Endodermal cell (in vitro differentiated cells): ENCODE measurements around the gene FBXL17. TPM values are rescaled to one million over a fixed set of nuclear protein-coding genes. Genes with fewer than 3 reads are reported as not detected.

Experiments used
- DNase-seq: peaks from one replicate; pipeline ENCODE4 v3.0.0-alpha.2; 2017
- H3K27ac ChIP-seq: 2 replicates; pipeline ENCODE4 v1.5.1; 2013; ENCODE audit warnings: mild to moderate bottlenecking, low read depth, low read length, moderate library complexity
- H3K27me3 ChIP-seq: 2 replicates; pipeline ENCODE4 v1.6.1; 2013; ENCODE audit warnings: mild to moderate bottlenecking, low read length, moderate library complexity; ENCODE audit not compliant: insufficient read depth, control insufficient read depth, poor library complexity, severe bottlenecking
- H3K36me3 ChIP-seq: 2 replicates; pipeline ENCODE4 v1.7.0; 2013; ENCODE audit warnings: mild to moderate bottlenecking, low read length, moderate library complexity; ENCODE audit not compliant: control insufficient read depth, insufficient read depth
- H3K4me1 ChIP-seq: one replicate; pipeline ENCODE4 v1.7.0; 2013; ENCODE audit warnings: low read length; ENCODE audit not compliant: control insufficient read depth, insufficient read depth
- H3K4me3 ChIP-seq: 2 replicates; pipeline ENCODE4 v1.5.1; 2013; ENCODE audit warnings: mild to moderate bottlenecking, low read length, moderate library complexity
- H3K9ac ChIP-seq: 2 replicates; pipeline ENCODE4 v1.6.1; 2013; ENCODE audit warnings: mild to moderate bottlenecking, low read length, moderate library complexity; ENCODE audit not compliant: poor library complexity, severe bottlenecking; ENCODE audit errors: extremely low read depth
- H3K9me3 ChIP-seq: 2 replicates; pipeline ENCODE4 v1.6.1; 2013; ENCODE audit warnings: mild to moderate bottlenecking, low read length, moderate library complexity; ENCODE audit not compliant: control insufficient read depth
- H3K27ac Mint-ChIP-seq: 2 replicates; pipeline ENCODE4 v1.8.0; 2020; ENCODE audit warnings: mixed read lengths
- H3K27me3 Mint-ChIP-seq: 2 replicates; pipeline ENCODE4 v1.8.0; 2021; ENCODE audit warnings: mild to moderate bottlenecking, mixed read lengths; ENCODE audit not compliant: insufficient read depth
- H3K36me3 Mint-ChIP-seq: 2 replicates; pipeline ENCODE4 v1.8.0; 2020; ENCODE audit warnings: low read depth, mixed read lengths
- H3K4me1 Mint-ChIP-seq: 2 replicates; pipeline ENCODE4 v1.8.0; 2020; ENCODE audit warnings: mixed read lengths
- H3K4me3 Mint-ChIP-seq: 2 replicates; pipeline ENCODE4 v1.8.0; 2020; ENCODE audit warnings: mild to moderate bottlenecking, moderate library complexity, mixed read lengths
- H3K9me3 Mint-ChIP-seq: 2 replicates; pipeline ENCODE4 v1.8.0; 2020; ENCODE audit warnings: mild to moderate bottlenecking, mixed read lengths
- CTCF ChIP-seq: fragments of 200-600 bp; sonication (generic); conservative IDR thresholded peaks from 2 replicates; pipeline ENCODE4 v1.5.0; 2021; ENCODE audit warnings: antibody characterized with exemption, mild to moderate bottlenecking
- WGBS, 2 experiments: methylation state at CpG; one replicate each; pipeline versions ENCODE4 v1.1.5 to v1.1.7; 2013; ENCODE audit warnings: missing lambda C conversion rate in 2 of 2, mixed read lengths in 1 of 2; ENCODE audit not compliant: insufficient coverage in 1 of 2, insufficient read length in 1 of 2; 5-methylcytosine and 5-hydroxymethylcytosine counted together
- total RNA-seq, 2 donors: library from RNA; stranded (reverse); fragmentation: NEBNext Ultra II Directional in 1 of 2; extraction: Animal tissue kit (Norgen Biotek cat#: 25700) in 1 of 2; gene quantifications; 2 replicates in 1 of 2; 3 replicates in 1 of 2; pipeline ENCODE4 v1.2.1, GENCODE V29; 2021

The FBXL17 gene
- total RNA-seq, 2 donors from 2014 or later, result 7.4 to 8.6 TPM

- Mint-ChIP-seq H3K4me1 (peaks cover 13% of the 10 kb centered on the region), H3K27me3 (no peaks in the 10 kb centered on the region), H3K9me3 (no peaks in the 10 kb centered on the region), H3K4me3 (no peak overlapping the region), H3K36me3 (no peaks in the 10 kb centered on the region), H3K27ac (no peak overlapping the region)
- Histone ChIP-seq H3K9me3 (no peaks in the 10 kb centered on the region), H3K9ac (no peak overlapping the region), H3K4me3 (no peak overlapping the region), H3K36me3 (no peaks in the 10 kb centered on the region), H3K4me1 (no peaks in the 10 kb centered on the region), H3K27me3 (no peaks in the 10 kb centered on the region), H3K27ac (no peak overlapping the region)
- TF ChIP-seq CTCF, result no peak
- WGBS, 2 experiments, result 88 to 90% methylated on average over 2 to 4 of the region's 4 CpGs
- DNase-seq, result no peak
These were observed 422.2 kb downstream of the FBXL17 start for GRCh38 chr5:107959573-107960279.

DNA sequence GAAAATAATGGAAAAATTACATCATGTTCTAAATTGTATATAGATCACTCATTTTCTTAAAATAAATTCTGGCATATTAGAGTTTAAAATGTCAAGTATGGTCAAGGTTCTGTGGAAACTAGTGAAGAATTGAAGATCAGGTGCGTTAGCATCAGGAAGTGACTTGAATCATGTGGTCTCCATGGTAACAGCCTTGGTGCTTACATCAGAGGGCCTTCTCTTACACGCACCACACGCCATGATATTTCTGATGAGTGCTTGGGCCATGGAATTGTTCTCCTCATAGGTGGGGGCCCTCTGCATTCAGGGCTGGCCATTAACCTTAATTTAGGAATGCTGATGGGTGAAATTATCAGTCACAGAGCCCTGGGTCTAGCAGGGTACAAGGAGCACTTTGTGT is 423.0 kb downstream of the FBXL17 start:
- H3K36me3 Mint-ChIP-seq, result no peaks in the 10 kb centered on the region
- no peak for DNase-seq
- H3K9ac ChIP-seq, result no peak overlapping the region
- H3K27me3 Mint-ChIP-seq, result no peaks in the 10 kb centered on the region
- H3K27ac ChIP-seq, result no peak overlapping the region
- 86 to 96% methylated on average over 1 to 3 of the region's 3 CpGs for WGBS, 2 experiments
- H3K36me3 ChIP-seq, result no peaks in the 10 kb centered on the region
- peaks cover 9% of the 10 kb centered on the region for H3K4me1 Mint-ChIP-seq
- H3K4me3 Mint-ChIP-seq, result no peak overlapping the region
- H3K4me1 ChIP-seq, result no peaks in the 10 kb centered on the region
- no peak overlapping the region for H3K27ac Mint-ChIP-seq
- H3K27me3 ChIP-seq, result no peaks in the 10 kb centered on the region
- H3K9me3 Mint-ChIP-seq, result no peaks in the 10 kb centered on the region
- no peaks in the 10 kb centered on the region for H3K9me3 ChIP-seq
- H3K4me3 ChIP-seq, result no peak overlapping the region
- TF ChIP-seq CTCF, result no peak

GRCh38 chr5:107958432-107958831 is 423.5 kb downstream of the FBXL17 start:
- no peak overlapping the region for H3K27ac ChIP-seq
- H3K4me3 ChIP-seq, result no peak overlapping the region
- TF ChIP-seq CTCF, result no peak
- no peaks in the 10 kb centered on the region for H3K4me1 ChIP-seq
- Mint-ChIP-seq H3K4me1 (peaks cover 9% of the 10 kb centered on the region), H3K36me3 (no peaks in the 10 kb centered on the region), H3K27ac (no peak overlapping the region), H3K27me3 (no peaks in the 10 kb centered on the region), H3K9me3 (no peaks in the 10 kb centered on the region), H3K4me3 (no peak overlapping the region)
- no peaks in the 10 kb centered on the region for H3K36me3 ChIP-seq
- H3K9ac ChIP-seq, result no peak overlapping the region
- DNase-seq, result no peak
- no peaks in the 10 kb centered on the region for H3K27me3 ChIP-seq
- 98 to 100% methylated on average over 2 to 3 of the region's 3 CpGs for WGBS, 2 experiments
- H3K9me3 ChIP-seq, result no peaks in the 10 kb centered on the region
